Fibroblast of skin of right quadriceps (primary cell): ENCODE results near the gene SIX2.

Experiments used
- DNase-seq: peaks from one replicate; pipeline ENCODE4 v3.0.0-alpha.2; 2013

The SIX2 gene

DNA sequence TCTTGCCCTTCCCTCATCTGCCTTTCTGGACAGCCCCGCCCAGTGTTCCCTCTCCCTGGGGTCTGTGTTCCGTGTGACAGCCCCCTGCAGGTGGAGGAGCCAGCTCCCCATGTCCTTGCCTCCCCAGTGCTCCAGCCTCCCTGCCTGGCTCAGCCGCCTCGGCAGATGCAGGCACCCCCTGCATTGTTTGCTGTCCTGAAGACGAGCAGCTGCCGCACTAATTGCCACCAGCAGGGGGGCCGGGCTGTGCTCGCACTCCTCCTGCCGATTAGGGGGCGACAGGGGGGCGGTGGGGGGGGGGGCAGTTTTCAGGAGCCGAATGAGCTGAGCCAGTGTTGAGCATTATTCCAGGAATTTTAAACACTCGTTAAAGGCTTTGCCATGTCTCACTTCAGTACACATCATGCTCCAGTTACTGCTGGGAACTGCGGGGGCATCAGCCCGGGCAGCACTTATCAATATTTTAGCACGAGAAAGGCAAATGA, 44.5 kb downstream of the SIX2 start:
- no peak for DNase-seq

DNA sequence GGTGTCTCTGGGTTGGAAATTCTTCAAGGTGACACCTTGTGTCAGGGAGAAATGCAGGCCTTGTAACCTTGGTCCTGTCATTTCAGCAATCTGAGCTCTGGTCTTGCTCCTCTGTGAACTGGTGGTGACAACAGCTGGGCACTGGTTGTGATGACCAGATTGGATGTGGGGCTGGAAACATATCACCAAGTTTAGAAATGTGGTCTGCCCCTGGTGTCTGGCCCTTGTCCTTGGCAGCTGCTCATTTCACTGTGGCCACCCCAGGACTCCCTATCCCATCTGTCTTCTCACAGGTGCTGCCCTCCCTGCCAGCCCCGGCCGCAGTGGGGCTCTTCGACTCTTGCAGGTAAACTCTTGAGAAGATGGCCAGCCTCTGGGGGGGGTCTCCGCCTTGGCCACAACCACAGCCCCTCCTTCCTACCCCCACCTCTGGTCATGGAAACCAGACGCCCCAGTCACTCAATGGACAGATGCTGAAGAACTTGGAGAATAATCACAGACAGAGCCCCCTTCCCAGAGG, 47.0 kb downstream of the SIX2 start:
- no peak for DNase-seq

DNA sequence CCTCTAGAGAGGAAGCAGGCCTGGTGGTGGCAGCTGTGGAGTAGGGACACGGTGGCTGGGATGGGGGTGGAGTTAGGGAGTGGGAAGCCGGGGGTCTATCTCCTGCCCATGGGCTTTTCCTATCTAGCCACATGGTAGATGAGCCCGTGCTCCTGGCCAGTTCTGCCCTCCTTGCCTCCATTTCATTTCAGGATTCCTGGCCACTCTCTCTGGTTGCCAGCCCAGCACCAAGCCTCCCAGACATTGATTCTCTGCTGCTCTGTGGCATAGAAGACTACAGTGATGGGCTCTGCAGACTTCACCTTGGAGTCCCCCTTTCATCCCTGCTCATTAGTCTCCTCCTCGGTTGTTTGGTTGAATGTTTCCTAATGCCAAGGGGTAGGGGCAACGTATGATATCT, 48.4 kb downstream of the SIX2 start:
- DNase-seq = no peak

DNA sequence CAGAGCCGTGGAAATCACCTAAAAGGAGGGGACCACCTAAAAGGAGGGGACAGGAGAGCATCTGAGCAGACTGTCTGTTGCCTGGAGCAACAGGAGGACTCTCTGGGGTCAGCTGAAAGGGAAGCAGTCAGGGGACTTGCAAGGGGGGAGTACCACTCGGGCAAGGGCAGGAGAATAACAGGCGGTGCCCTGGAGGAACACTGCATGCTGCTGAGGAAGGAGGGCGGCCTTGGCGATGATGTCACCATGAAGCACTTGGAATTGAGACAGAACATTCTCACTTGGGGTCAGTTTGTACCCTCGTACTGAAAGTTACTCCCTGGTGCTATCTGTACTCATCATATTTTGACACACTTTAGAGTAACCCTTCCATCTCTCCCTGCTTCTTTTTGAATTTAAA, 49.4 kb downstream of the SIX2 start:
- DNase-seq = no peak

DNA sequence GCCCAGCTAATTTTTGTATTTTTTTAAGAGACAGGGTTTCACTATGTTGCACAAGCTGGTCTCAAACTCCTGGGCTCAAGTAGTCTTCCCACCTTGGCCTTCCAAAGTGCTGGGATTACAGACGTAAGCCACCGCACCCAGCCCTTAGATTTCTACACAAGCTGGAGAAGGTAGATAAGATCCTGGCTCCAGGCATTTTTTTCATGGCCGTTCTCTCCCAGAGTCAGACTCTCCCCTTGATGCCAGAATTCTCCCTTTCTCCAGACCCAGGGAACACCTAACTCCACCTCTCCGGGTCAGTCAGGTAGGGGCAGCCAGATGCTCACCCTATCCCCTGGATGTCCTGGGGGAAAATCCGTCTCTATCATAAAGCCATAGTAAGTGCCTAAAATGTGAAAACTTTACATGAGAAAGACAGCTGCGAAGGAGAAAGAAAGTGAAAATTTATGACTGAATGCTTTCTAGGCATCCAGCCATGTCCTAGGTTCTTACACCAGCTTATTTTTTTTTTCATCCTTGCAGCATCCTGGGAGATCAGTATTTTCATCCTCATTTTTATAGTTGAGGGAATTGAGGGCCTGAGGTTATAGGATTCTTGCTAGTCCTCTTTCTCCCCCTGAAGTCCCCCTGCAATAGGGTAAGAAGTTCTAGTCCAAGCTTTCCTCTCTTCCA, 51.5 kb downstream of the SIX2 start:
- DNase-seq = no peak

DNA sequence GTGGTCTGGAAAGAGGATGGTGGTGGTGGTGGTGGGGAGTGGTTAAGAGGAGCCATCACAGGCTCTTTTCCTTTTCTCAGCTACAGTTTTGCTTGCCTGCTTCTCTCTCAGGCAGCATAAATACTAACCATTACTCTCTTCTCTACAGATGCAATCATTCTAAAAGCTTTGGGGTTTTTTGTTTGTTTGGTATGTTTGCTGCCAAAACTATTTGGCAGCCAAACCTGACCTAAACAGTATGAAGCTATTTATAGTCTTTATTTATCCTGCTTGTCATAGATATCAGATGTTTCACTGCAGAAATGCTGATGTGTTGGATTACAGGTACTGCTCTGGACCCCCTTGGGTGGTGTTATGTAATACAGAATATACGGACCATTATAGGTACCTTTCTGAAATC, 52.4 kb downstream of the SIX2 start:
- no peak for DNase-seq

DNA sequence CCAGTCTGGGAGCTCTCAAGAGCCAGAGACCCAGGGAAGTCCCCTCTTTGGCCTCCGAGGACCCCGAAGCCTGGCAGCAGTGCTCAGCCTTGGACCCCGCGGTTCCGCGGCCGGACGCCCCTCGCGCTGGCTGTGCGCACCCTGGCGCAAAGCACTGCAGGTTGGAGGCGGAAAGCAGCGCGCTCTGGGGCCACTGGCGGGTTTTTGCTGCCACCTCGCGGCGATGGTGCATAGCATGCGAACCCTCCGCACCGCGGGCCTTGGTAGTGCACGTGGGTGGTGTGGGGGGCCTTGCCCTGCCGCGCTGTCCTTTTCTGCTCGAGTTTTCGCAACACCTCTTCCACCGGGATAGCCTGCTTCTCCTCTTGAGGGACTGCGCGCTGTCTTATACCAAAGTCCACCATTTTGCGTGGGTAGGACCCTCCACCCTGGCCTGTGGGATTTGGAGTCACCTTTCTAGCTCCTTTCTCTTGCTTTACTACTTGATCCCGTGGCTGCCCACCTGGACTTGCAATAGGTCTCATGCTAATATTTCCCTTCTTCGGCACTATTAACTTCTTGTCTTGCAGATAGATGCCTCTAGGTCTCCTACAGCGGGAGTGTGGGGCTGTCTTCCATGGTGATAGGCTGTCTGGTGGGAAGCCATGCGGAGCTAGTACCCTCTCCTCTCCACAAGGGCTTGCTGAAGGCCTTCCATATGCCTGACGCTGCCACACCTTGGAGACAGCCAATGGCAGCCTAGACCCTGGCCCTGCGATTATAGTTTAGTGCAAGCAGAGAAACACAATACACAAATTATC, 53.5 kb downstream of the SIX2 start:
- peak; percentile 54 for DNase-seq
